ENCODE data around the gene AHNAK.
"Not testable (repeated sequence)": the region's sequence is repeated elsewhere in the genome, so short reads cannot be mapped to it uniquely, and the experiment has no call there.

AHNAK gene

GRCh38 chr11:62546244-62546928, at the start of gene AHNAK:
Gene AHNAK (minus strand): TSS chr11:62546806. CDS start chr11:62536098, 10,708 bp downstream.
- DNase-seq: no peak

- DNase-seq: no peak
Measured at GRCh38 chr11:62595124-62595523, 48.5 kb upstream of the AHNAK start.

GRCh38 chr11:62593434-62594044, 46.9 kb upstream of the AHNAK start:
- peak; percentile 40 for DNase-seq

- no peak for DNase-seq
Measured at GRCh38 chr11:62592989-62593421, 46.4 kb upstream of the AHNAK start.

- no peak for DNase-seq
Measured at GRCh38 chr11:62592146-62592815, 45.7 kb upstream of the AHNAK start.

- DNase-seq: peak; percentile 99
Measured at GRCh38 chr11:62591448-62592145, 45.0 kb upstream of the AHNAK start, which contains the start of gene TUT1. Gene TUT1 (minus strand): TSS chr11:62591523. CDS start chr11:62591485, 38 bp downstream.

- no peak for DNase-seq
Measured at GRCh38 chr11:62588966-62589637, 42.5 kb upstream of the AHNAK start.

- DNase-seq: not testable (repeated sequence)
Measured at GRCh38 chr11:62585356-62585755, 38.8 kb upstream of the AHNAK start.

- DNase-seq: not testable (repeated sequence)
Measured at GRCh38 chr11:62581735-62582134, 35.1 kb upstream of the AHNAK start.

- DNase-seq: no peak
Measured at GRCh38 chr11:62580959-62581715, 34.5 kb upstream of the AHNAK start.

GRCh38 chr11:62579252-62579651, 32.6 kb upstream of the AHNAK start:
- no peak for DNase-seq

GRCh38 chr11:62578541-62578940, 31.9 kb upstream of the AHNAK start:
- no peak for DNase-seq

- DNase-seq: no peak
Measured at GRCh38 chr11:62577046-62577714, 30.6 kb upstream of the AHNAK start.

- no peak for DNase-seq
Measured at GRCh38 chr11:62575837-62576236, 29.2 kb upstream of the AHNAK start.

GRCh38 chr11:62575156-62575555, 28.6 kb upstream of the AHNAK start:
- DNase-seq: peak; percentile 31

- peak; percentile 32 for DNase-seq
Measured at GRCh38 chr11:62574363-62575071, 27.9 kb upstream of the AHNAK start.

GRCh38 chr11:62573592-62574362, 27.2 kb upstream of the AHNAK start, which contains the start of gene EEF1G:
Gene EEF1G (minus strand): TSS chr11:62573891. CDS start chr11:62573842, 49 bp downstream.
- peak; percentile 99 for DNase-seq

- no peak for DNase-seq
Measured at GRCh38 chr11:62573006-62573591, 26.5 kb upstream of the AHNAK start.

- DNase-seq: no peak
Measured at GRCh38 chr11:62572431-62572830, 25.8 kb upstream of the AHNAK start.
